ENCODE results near the gene SLIT3.

SLIT3 gene

GRCh38 chr5:168875832-168876231 lies 425.1 kb downstream of the SLIT3 start:
- H3K4me3 ChIP-seq (ENCODE audit: low read depth, low read length) = no peak overlapping the region
- no peak for DNase-seq (ENCODE audit: low read depth)
- TF ChIP-seq MAX (IDR thresholded peaks at IDR 0.05; ENCODE audit: low read depth, low read length) = no peak
- TF ChIP-seq CTCF (IDR thresholded peaks at IDR 0.05; ENCODE audit: low read depth, low read length) = no peak
- no peak for TF ChIP-seq POLR2A (IDR thresholded peaks at IDR 0.05; ENCODE audit: extremely low read depth, insufficient read length)
- no peak for TF ChIP-seq MYC (IDR thresholded peaks at IDR 0.05; ENCODE audit: low read depth, low read length)

- TF ChIP-seq MYC (IDR thresholded peaks at IDR 0.05; ENCODE audit: low read depth, low read length) = no peak
- peak; percentile 21 for TF ChIP-seq CTCF (IDR thresholded peaks at IDR 0.05; ENCODE audit: low read depth, low read length)
- peak; percentile 44 for DNase-seq (ENCODE audit: low read depth)
- H3K4me3 ChIP-seq (ENCODE audit: low read depth, low read length) = no peak overlapping the region
Observed at GRCh38 chr5:168874713-168875380, 426.1 kb downstream of the SLIT3 start.

GRCh38 chr5:168872246-168872645 lies 428.7 kb downstream of the SLIT3 start:
- H3K4me3 ChIP-seq (ENCODE audit: low read depth, low read length) = no peak overlapping the region
- TF ChIP-seq POLR2A (IDR thresholded peaks at IDR 0.05; ENCODE audit: extremely low read depth, insufficient read length) = no peak
- TF ChIP-seq MAX (IDR thresholded peaks at IDR 0.05; ENCODE audit: low read depth, low read length) = no peak
- TF ChIP-seq MYC (IDR thresholded peaks at IDR 0.05; ENCODE audit: low read depth, low read length) = no peak
- no peak for TF ChIP-seq CTCF (IDR thresholded peaks at IDR 0.05; ENCODE audit: low read depth, low read length)
- DNase-seq (ENCODE audit: low read depth) = no peak

- TF ChIP-seq POLR2A (IDR thresholded peaks at IDR 0.05; ENCODE audit: extremely low read depth, insufficient read length) (no peak), CTCF (IDR thresholded peaks at IDR 0.05; ENCODE audit: low read depth, low read length) (no peak), MYC (IDR thresholded peaks at IDR 0.05; ENCODE audit: low read depth, low read length) (no peak), MAX (IDR thresholded peaks at IDR 0.05; ENCODE audit: low read depth, low read length) (no peak)
Observed at GRCh38 chr5:168870910-168871309, 430.0 kb downstream of the SLIT3 start.

GRCh38 chr5:168869615-168870227 lies 431.2 kb downstream of the SLIT3 start:
- no peak overlapping the region for H3K4me3 ChIP-seq (ENCODE audit: low read depth, low read length)
- TF ChIP-seq MYC (IDR thresholded peaks at IDR 0.05; ENCODE audit: low read depth, low read length) (no peak), POLR2A (IDR thresholded peaks at IDR 0.05; ENCODE audit: extremely low read depth, insufficient read length) (no peak), MAX (IDR thresholded peaks at IDR 0.05; ENCODE audit: low read depth, low read length) (no peak), CTCF (IDR thresholded peaks at IDR 0.05; ENCODE audit: low read depth, low read length) (no peak)
- DNase-seq (ENCODE audit: low read depth) = no peak

More at GRCh38 chr5:168870910-168871309, 430.0 kb downstream of the SLIT3 start:
- H3K4me3 ChIP-seq (ENCODE audit: low read depth, low read length) = no peak overlapping the region
- no peak for DNase-seq (ENCODE audit: low read depth)

All from NB4 (cell line).